HCT116 (cell line): Measurements from ENCODE around the gene PRKAG1. TPM values are rescaled to one million over a fixed set of nuclear protein-coding genes. Genes with fewer than 3 reads are reported as not detected.

Experiments used
- ATAC-seq: fragments of 200-7000 bp; cut with Tn5 transposase; 2 replicates; pipeline ENCODE4 v1.9.1; 2020; ENCODE audit warnings: mild to moderate bottlenecking, moderate library complexity
- BruUV-seq: library from RNA; stranded (reverse); fragments of 400-500 nt; replicated peaks from 2 replicates; lab custom pipeline; 2021; lab: Mats Ljungman, UMichigan
- CTCF ChIA-PET: fragments of 300-600 bp; sonication (Branson Sonifier 250); formaldehyde crosslinking; loops from one replicate; lab custom pipeline; 2021; ENCODE audit warnings: antibody characterized with exemption; lab: Charles Lee
- POLR2A ChIA-PET: fragments of 300-600, 350-600 bp; sonication (Branson Sonifier 250); formaldehyde crosslinking; loops from one replicate; lab custom pipeline; 2021; ENCODE audit warnings: antibody characterized with exemption; lab: Charles Lee
- RAD21 ChIA-PET, 2 experiments: fragments of 300-600 bp; sonication (Branson Sonifier 250); formaldehyde crosslinking; loops; one replicate each; lab custom pipeline; 2023; ENCODE audit warnings: low total read pairs in 2 of 2; ENCODE audit not compliant: uncharacterized antibody in 2 of 2, unreplicated experiment in 2 of 2, low non-redundant PET in 1 of 2; lab: Charles Lee
- DNase-seq: peaks from one replicate; pipeline ENCODE4 v3.0.0-alpha.2; 2010; ENCODE audit warnings: low read depth, low spot score
- H2AFZ ChIP-seq: fragments of 200-600 bp; shearing (Covaris generic), sonication (generic); 2 replicates; pipeline ENCODE4 v1.6.1; 2017; ENCODE audit warnings: low read depth, mixed run types, mixed read lengths, antibody characterized with exemption, low read length; ENCODE audit not compliant: poor library complexity, severe bottlenecking
- H3K27ac ChIP-seq: 2 replicates; pipeline ENCODE4 v1.5.1; 2012; ENCODE audit warnings: low read depth, low read length
- H3K27me3 ChIP-seq: fragments of 200-600 bp; sonication (generic); 2 replicates; pipeline ENCODE4 v1.6.1; 2016; ENCODE audit warnings: mixed run types, low read length, mixed read lengths; ENCODE audit not compliant: insufficient read depth
- H3K36me3 ChIP-seq, 2 experiments: fragments of 200-500 bp in 1 of 2; fragments of 200-600 bp in 1 of 2; sonication (Bioruptor generic) in 1 of 2; sonication (generic) in 1 of 2; 2 replicates each; pipeline versions ENCODE4 v1.5.1 to v1.6.1; 2014 to 2016; ENCODE audit warnings: low read length in 2 of 2, inconsistent platforms in 1 of 2, mixed read lengths in 1 of 2, mixed run types in 1 of 2; ENCODE audit not compliant: insufficient read depth in 2 of 2, control insufficient read depth in 1 of 2
- H3K4me1 ChIP-seq, 2 experiments: fragments of 200-600 bp in 1 of 2; sonication (generic) in 1 of 2; 2 replicates each; pipeline versions ENCODE4 v1.5.1 to v1.6.1; 2012 to 2017; ENCODE audit warnings: low read length in 2 of 2, inconsistent platforms in 1 of 2, mild to moderate bottlenecking in 1 of 2, mixed read lengths in 1 of 2, mixed run types in 1 of 2, moderate library complexity in 1 of 2; ENCODE audit not compliant: insufficient read depth in 2 of 2, control insufficient read depth in 1 of 2
- H3K4me2 ChIP-seq: fragments of 200-600 bp; sonication (generic); 2 replicates; pipeline ENCODE4 v1.6.1; 2017; ENCODE audit warnings: mixed run types, low read length, mixed read lengths
- H3K4me3 ChIP-seq, 2 experiments: fragments of 200-600 bp in 1 of 2; sonication (generic) in 1 of 2; replicated peaks in 1 of 2; 2 replicates each; pipeline ENCODE4 v1.5.1; 2011 to 2016; ENCODE audit warnings: low read length in 2 of 2, control low read depth in 1 of 2, low read depth in 1 of 2, mild to moderate bottlenecking in 1 of 2, mixed read lengths in 1 of 2, mixed run types in 1 of 2
- H3K79me2 ChIP-seq: fragments of 200-600 bp; sonication (generic); 2 replicates; pipeline ENCODE4 v1.6.1; 2017; ENCODE audit warnings: mild to moderate bottlenecking, mixed run types, low read length, moderate library complexity, mixed read lengths; ENCODE audit not compliant: insufficient read depth
- H3K9ac ChIP-seq: fragments of 200-600 bp; sonication (generic); 2 replicates; pipeline ENCODE4 v1.6.1; 2016; ENCODE audit warnings: low read length, mixed read lengths
- H3K9me2 ChIP-seq: fragments of 200-600 bp; sonication (generic), shearing (Covaris generic); 2 replicates; pipeline ENCODE4 v1.6.1; 2017; ENCODE audit warnings: mixed run types, mild to moderate bottlenecking, moderate library complexity; ENCODE audit not compliant: insufficient read depth
- H3K9me3 ChIP-seq, 2 experiments: fragments of 200-500 bp in 1 of 2; fragments of 200-600 bp in 1 of 2; sonication (Bioruptor generic) in 1 of 2; sonication (generic) in 1 of 2; 2 replicates each; pipeline ENCODE4 v1.6.1; 2014 to 2017; ENCODE audit warnings: low read length in 2 of 2, mixed read lengths in 2 of 2, inconsistent platforms in 1 of 2, low read depth in 1 of 2, mild to moderate bottlenecking in 1 of 2, mixed run types in 1 of 2, moderate library complexity in 1 of 2; ENCODE audit not compliant: control insufficient read depth in 1 of 2, insufficient read depth in 1 of 2
- H4K20me1 ChIP-seq: fragments of 200-600 bp; sonication (generic), shearing (Covaris generic); 2 replicates; pipeline ENCODE4 v1.6.1; 2017; ENCODE audit warnings: mixed run types, mild to moderate bottlenecking, moderate library complexity; ENCODE audit not compliant: insufficient read depth
- CEBPB ChIP-seq: IDR thresholded peaks from 2 replicates; pipeline ENCODE4 v1.6.1; 2012; ENCODE audit warnings: low read depth
- ELF1 ChIP-seq: IDR thresholded peaks from 2 replicates; pipeline ENCODE4 v1.6.1; 2012; ENCODE audit warnings: low read depth, borderline replicate concordance
- FOSL1 ChIP-seq: IDR thresholded peaks from 2 replicates; pipeline ENCODE4 v1.6.1; 2012; ENCODE audit warnings: low read depth
- POLR2A ChIP-seq: IDR thresholded peaks from 2 replicates; pipeline ENCODE4 v1.7.0; 2011; ENCODE audit warnings: borderline replicate concordance; ENCODE audit not compliant: insufficient read depth, insufficient read length; ENCODE audit errors: extremely low read depth
- POLR2AphosphoS5 ChIP-seq: IDR thresholded peaks from 2 replicates; pipeline ENCODE4 v1.6.1; 2011; ENCODE audit warnings: mild to moderate bottlenecking, low read depth, low read length, moderate library complexity
- RAD21 ChIP-seq: IDR thresholded peaks from 2 replicates; pipeline ENCODE4 v1.6.1; 2012; ENCODE audit warnings: low read depth, mild to moderate bottlenecking
- SRF ChIP-seq: IDR thresholded peaks from 2 replicates; pipeline ENCODE4 v1.6.1; 2012; ENCODE audit warnings: low read depth
- TCF7L2 ChIP-seq: IDR thresholded peaks from 2 replicates; pipeline ENCODE4 v1.7.0; 2011; ENCODE audit warnings: borderline replicate concordance, inconsistent platforms; ENCODE audit not compliant: insufficient read depth, insufficient read length; ENCODE audit errors: extremely low read depth
- intact Hi-C: fragments of 100-400 bp; cut with micrococcal nuclease; formaldehyde crosslinking; loops from 2 replicates; pipeline ENCODE4 v1.10.0; 2022
- total RNA-seq: library from RNA; stranded (reverse); gene quantifications from one replicate; pipeline ENCODE4 v1.2.1, GENCODE V29; 2021; ENCODE audit not compliant: unreplicated experiment
- TF ChIP-seq, protein P1 (sequence below): IDR thresholded peaks from 2 replicates; pipeline ENCODE4 v1.6.1; 2012; ENCODE audit warnings: low read depth
- TF ChIP-seq, protein P2 (sequence below): IDR thresholded peaks from 2 replicates; pipeline ENCODE4 v1.6.1; 2011; ENCODE audit warnings: mild to moderate bottlenecking, low read length, moderate library complexity; ENCODE audit not compliant: insufficient replicate concordance; ENCODE audit errors: extremely low read depth

The PRKAG1 gene
- total RNA-seq, 1 experiment from 2014 or later = 64.6 TPM

GRCh38 chr12:49044660-49045059 lies 26.1 kb upstream of the PRKAG1 start:
- no peak overlapping the region for H3K4me3 ChIP-seq
- ChIA-PET CTCF (interaction anchor here (1.1 to 2.1 kb wide), 3 partner anchors 11 to 25 kb away, joined by 3 to 16 read pairs (median 4); no protein-coding TSS in a partner anchor), RAD21 (no interaction called here), POLR2A (no interaction called here)
- H3K27me3 ChIP-seq = no peaks in the 10 kb centered on the region
- no peak overlapping the region for H3K27ac ChIP-seq
- H3K79me2 ChIP-seq = peaks cover 4% of the 10 kb centered on the region; the same call in 1 of the 2 replicates
- H2AFZ ChIP-seq = no peak overlapping the region
- no peaks in the 10 kb centered on the region for H3K4me1 ChIP-seq
- no peaks in the 10 kb centered on the region for H4K20me1 ChIP-seq
- BruUV-seq = no TSS peak
- no peaks in the 10 kb centered on the region for H3K9me3 ChIP-seq
- intact Hi-C loops = no loop called here
- H3K9ac ChIP-seq = no peak overlapping the region
- H3K4me2 ChIP-seq = no peak overlapping the region
- TF ChIP-seq RAD21 (no peak), SRF (no peak), ELF1 (no peak), POLR2A (no peak), FOSL1 (no peak), TCF7L2 (no peak), CEBPB (no peak), POLR2AphosphoS5 (no peak)
- TF ChIP-seq, protein P1, sequence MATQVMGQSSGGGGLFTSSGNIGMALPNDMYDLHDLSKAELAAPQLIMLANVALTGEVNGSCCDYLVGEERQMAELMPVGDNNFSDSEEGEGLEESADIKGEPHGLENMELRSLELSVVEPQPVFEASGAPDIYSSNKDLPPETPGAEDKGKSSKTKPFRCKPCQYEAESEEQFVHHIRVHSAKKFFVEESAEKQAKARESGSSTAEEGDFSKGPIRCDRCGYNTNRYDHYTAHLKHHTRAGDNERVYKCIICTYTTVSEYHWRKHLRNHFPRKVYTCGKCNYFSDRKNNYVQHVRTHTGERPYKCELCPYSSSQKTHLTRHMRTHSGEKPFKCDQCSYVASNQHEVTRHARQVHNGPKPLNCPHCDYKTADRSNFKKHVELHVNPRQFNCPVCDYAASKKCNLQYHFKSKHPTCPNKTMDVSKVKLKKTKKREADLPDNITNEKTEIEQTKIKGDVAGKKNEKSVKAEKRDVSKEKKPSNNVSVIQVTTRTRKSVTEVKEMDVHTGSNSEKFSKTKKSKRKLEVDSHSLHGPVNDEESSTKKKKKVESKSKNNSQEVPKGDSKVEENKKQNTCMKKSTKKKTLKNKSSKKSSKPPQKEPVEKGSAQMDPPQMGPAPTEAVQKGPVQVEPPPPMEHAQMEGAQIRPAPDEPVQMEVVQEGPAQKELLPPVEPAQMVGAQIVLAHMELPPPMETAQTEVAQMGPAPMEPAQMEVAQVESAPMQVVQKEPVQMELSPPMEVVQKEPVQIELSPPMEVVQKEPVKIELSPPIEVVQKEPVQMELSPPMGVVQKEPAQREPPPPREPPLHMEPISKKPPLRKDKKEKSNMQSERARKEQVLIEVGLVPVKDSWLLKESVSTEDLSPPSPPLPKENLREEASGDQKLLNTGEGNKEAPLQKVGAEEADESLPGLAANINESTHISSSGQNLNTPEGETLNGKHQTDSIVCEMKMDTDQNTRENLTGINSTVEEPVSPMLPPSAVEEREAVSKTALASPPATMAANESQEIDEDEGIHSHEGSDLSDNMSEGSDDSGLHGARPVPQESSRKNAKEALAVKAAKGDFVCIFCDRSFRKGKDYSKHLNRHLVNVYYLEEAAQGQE = no peak
- TF ChIP-seq, protein P2, sequence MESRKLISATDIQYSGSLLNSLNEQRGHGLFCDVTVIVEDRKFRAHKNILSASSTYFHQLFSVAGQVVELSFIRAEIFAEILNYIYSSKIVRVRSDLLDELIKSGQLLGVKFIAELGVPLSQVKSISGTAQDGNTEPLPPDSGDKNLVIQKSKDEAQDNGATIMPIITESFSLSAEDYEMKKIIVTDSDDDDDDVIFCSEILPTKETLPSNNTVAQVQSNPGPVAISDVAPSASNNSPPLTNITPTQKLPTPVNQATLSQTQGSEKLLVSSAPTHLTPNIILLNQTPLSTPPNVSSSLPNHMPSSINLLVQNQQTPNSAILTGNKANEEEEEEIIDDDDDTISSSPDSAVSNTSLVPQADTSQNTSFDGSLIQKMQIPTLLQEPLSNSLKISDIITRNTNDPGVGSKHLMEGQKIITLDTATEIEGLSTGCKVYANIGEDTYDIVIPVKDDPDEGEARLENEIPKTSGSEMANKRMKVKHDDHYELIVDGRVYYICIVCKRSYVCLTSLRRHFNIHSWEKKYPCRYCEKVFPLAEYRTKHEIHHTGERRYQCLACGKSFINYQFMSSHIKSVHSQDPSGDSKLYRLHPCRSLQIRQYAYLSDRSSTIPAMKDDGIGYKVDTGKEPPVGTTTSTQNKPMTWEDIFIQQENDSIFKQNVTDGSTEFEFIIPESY = no peak
- H3K9me2 ChIP-seq = no peaks in the 10 kb centered on the region
- peaks cover 62 to 74% of the 10 kb centered on the region in 2 experiments; a peak in 3 of 4 replicates for H3K36me3 ChIP-seq
- no peak for ATAC-seq
- no peak for DNase-seq
